ENCODE results near the gene CD300C.

Gene CD300C

DNA sequence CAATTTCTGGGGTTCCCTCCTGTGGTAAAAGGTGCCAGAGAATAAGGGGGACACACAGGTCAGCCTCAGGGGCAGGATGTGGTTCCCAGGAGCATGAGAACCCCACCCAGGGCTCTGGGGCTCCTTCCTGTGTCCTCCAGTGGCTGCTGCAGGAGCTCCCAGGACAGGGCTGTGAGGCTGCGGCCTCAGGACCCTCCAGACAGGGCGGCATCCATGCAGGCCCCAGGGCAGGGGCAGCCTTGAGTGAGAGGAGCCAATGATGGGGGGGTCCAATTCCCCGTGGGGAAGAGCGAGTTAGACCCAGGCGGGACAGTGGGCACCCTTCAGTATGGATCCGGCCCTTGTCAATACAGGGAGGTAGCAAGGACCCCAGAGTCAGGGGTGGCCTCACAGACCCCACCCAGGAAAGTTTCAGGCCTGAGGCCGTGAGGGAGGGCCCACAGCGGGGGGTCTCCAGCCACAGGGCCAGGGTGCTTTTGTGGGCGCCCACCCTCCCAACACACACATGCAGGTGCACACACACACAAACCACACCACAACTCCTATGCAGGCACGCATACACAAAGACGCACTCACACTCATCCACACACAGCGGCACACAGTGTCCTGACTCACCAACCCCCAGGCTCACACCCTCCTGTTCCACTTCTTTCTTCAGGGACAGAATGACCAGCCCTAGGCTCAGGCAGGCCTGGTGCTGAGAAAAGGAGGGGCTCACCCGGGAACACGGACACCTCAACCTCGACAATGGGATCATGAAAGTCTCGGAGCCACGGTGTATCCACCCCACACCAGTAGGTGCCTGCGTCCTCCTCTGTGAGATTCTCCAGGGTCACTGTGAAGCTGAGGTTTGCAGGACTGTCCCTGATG is 1.8 kb downstream of the CD300C start:
- Histone ChIP-seq H3K4me1 (ENCODE audit: control insufficient read depth, insufficient read depth, low read length) (no peaks in the 10 kb centered on the region), H3K27ac (ENCODE audit: low read depth, low read length) (no peak overlapping the region), H3K36me3 (ENCODE audit: control insufficient read depth, insufficient read depth, low read length) (no peaks in the 10 kb centered on the region), H3K9ac (ENCODE audit: low read depth, low read length) (no peak overlapping the region), H3K27me3 (ENCODE audit: control insufficient read depth, insufficient read depth, low read length) (no peaks in the 10 kb centered on the region), H3K4me3 (ENCODE audit: low read depth, low read length) (no peak overlapping the region), H3K9me3 (ENCODE audit: control insufficient read depth, insufficient read depth, low read length) (no peaks in the 10 kb centered on the region)

DNA sequence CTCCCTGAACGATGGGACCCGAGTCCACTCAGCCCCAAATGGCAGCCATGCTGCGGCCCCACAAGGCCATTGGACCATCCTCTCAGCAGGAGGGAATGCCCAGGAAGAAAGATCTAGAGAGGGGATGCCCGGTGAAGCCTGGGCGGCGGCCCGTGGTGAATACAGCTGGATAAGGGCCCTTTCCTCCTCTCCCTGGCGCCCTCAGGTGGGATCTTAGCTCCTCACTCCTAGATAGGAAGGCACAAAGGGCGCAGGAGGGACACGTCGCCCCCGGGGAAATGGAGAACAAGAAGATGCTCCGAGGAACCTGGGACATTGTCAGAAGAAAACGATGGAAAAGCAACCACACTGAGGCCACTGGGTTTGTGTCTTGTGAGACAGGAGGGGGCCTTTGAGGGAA is 2.5 kb downstream of the CD300C start:
- H3K4me3 ChIP-seq (ENCODE audit: low read depth, low read length), result no peak overlapping the region
- no peaks in the 10 kb centered on the region for H3K36me3 ChIP-seq (ENCODE audit: control insufficient read depth, insufficient read depth, low read length)
- H3K4me1 ChIP-seq (ENCODE audit: control insufficient read depth, insufficient read depth, low read length), result no peaks in the 10 kb centered on the region
- H3K9ac ChIP-seq (ENCODE audit: low read depth, low read length), result no peak overlapping the region
- H3K9me3 ChIP-seq (ENCODE audit: control insufficient read depth, insufficient read depth, low read length), result no peaks in the 10 kb centered on the region
- H3K27ac ChIP-seq (ENCODE audit: low read depth, low read length), result no peak overlapping the region
- H3K27me3 ChIP-seq (ENCODE audit: control insufficient read depth, insufficient read depth, low read length), result no peaks in the 10 kb centered on the region

DNA sequence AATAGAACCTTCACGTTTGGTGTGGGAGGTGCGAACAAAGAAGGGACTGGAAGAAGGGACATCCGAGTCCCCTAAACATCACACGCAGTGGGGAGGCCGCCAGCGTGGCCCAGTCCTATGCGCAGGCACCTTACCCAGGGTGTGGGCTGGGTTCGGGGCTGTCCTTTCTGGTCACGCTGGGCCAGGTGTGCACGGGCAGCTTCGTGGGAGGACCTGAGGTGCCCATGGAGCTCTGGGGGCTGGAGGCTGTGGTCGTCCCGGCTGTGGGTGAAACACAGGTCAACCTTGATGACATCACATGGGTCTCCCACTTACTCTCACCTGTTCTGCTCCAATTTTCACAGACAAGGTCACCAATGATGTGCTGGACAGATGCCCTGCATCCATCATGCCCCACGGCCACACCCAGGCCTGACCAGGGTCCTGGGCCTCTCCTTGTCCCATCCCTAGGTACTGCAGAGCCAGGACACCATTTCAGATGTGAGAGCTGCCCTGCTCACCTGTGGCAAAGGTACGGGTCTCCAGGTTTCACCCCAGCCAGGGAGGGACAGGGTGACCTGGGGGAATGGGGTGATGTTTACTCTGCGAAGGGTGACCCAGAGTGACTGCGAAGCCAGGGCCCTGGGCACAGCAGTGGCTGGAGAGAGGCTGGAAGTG is 3.1 kb downstream of the CD300C start:
- H3K27ac ChIP-seq (ENCODE audit: low read depth, low read length), result no peak overlapping the region

DNA sequence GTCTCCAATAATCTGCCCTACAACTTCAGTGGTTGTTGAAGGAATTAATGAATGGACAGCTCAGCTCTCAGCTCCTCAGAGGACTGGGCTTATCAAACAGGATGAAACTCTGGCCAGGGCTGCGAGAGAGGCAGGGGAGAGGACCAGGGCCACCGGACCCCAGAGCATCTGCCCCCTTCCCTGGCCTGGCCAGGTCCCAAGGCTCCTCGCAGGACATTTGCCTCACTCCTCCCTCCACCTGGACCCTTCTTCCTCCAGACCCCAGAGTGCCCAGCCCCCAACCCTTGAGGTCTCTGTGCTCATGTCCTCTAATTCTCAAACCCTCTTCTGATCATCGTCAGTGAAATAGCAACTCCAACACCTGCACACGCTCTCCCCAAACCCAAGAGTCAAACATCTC is 3.7 kb downstream of the CD300C start:
- Histone ChIP-seq H3K9ac (ENCODE audit: low read depth, low read length) (no peak overlapping the region), H3K36me3 (ENCODE audit: control insufficient read depth, insufficient read depth, low read length) (no peaks in the 10 kb centered on the region), H3K4me1 (ENCODE audit: control insufficient read depth, insufficient read depth, low read length) (no peaks in the 10 kb centered on the region), H3K4me3 (ENCODE audit: low read depth, low read length) (no peak overlapping the region), H3K27me3 (ENCODE audit: control insufficient read depth, insufficient read depth, low read length) (no peaks in the 10 kb centered on the region), H3K9me3 (ENCODE audit: control insufficient read depth, insufficient read depth, low read length) (no peaks in the 10 kb centered on the region), H3K27ac (ENCODE audit: low read depth, low read length) (no peak overlapping the region)

More for the DNA sequence above, 3.1 kb downstream of the CD300C start:
- Histone ChIP-seq H3K9ac (ENCODE audit: low read depth, low read length) (no peak overlapping the region), H3K36me3 (ENCODE audit: control insufficient read depth, insufficient read depth, low read length) (no peaks in the 10 kb centered on the region), H3K4me1 (ENCODE audit: control insufficient read depth, insufficient read depth, low read length) (no peaks in the 10 kb centered on the region), H3K9me3 (ENCODE audit: control insufficient read depth, insufficient read depth, low read length) (no peaks in the 10 kb centered on the region), H3K27me3 (ENCODE audit: control insufficient read depth, insufficient read depth, low read length) (no peaks in the 10 kb centered on the region), H3K4me3 (ENCODE audit: low read depth, low read length) (no peak overlapping the region)

GRCh38 chr17:74541176-74542111 is 4.5 kb downstream of the CD300C start:
- H3K9me3 ChIP-seq (ENCODE audit: control insufficient read depth, insufficient read depth, low read length), result no peaks in the 10 kb centered on the region
- H3K36me3 ChIP-seq (ENCODE audit: control insufficient read depth, insufficient read depth, low read length), result no peaks in the 10 kb centered on the region
- no peak overlapping the region for H3K4me3 ChIP-seq (ENCODE audit: low read depth, low read length)
- no peak overlapping the region for H3K27ac ChIP-seq (ENCODE audit: low read depth, low read length)
- no peaks in the 10 kb centered on the region for H3K4me1 ChIP-seq (ENCODE audit: control insufficient read depth, insufficient read depth, low read length)
- H3K9ac ChIP-seq (ENCODE audit: low read depth, low read length), result no peak overlapping the region
- no peaks in the 10 kb centered on the region for H3K27me3 ChIP-seq (ENCODE audit: control insufficient read depth, insufficient read depth, low read length)

DNA sequence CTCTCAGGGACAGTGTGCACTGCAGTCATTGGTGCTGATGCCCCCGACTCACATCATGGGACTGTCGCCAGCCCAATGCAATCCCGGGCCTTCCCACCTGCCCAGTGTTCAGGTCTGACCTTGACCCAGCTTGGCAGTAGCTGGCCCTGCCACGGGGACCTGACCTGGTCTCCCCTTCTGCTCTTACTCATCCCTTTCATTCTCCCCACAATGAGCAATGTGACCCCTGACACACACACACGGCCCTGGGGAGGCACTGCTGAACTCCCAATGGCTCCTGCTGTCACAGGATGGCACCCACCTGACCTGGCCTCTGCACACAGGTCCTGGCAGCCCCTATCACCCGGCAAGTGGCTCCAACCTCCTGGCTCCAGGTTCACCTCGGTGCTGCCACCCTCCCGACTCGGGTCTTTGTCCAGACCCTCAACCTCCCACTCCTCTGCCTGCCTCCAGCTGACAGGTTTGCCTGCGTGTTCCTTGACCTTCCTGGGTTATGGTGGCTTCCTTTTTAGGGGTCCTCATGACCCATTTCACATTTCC is 6.6 kb downstream of the CD300C start:
- no peaks in the 10 kb centered on the region for H3K27me3 ChIP-seq (ENCODE audit: control insufficient read depth, insufficient read depth, low read length)
- no peaks in the 10 kb centered on the region for H3K9me3 ChIP-seq (ENCODE audit: control insufficient read depth, insufficient read depth, low read length)
- H3K27ac ChIP-seq (ENCODE audit: low read depth, low read length), result no peak overlapping the region
- no peak overlapping the region for H3K4me3 ChIP-seq (ENCODE audit: low read depth, low read length)
- no peak overlapping the region for H3K9ac ChIP-seq (ENCODE audit: low read depth, low read length)
- no peaks in the 10 kb centered on the region for H3K4me1 ChIP-seq (ENCODE audit: control insufficient read depth, insufficient read depth, low read length)
- H3K36me3 ChIP-seq (ENCODE audit: control insufficient read depth, insufficient read depth, low read length), result no peaks in the 10 kb centered on the region

- Histone ChIP-seq H3K4me3 (ENCODE audit: low read depth, low read length) (no peak overlapping the region), H3K4me1 (ENCODE audit: control insufficient read depth, insufficient read depth, low read length) (no peaks in the 10 kb centered on the region), H3K27ac (ENCODE audit: low read depth, low read length) (no peak overlapping the region), H3K36me3 (ENCODE audit: control insufficient read depth, insufficient read depth, low read length) (no peaks in the 10 kb centered on the region), H3K9me3 (ENCODE audit: control insufficient read depth, insufficient read depth, low read length) (no peaks in the 10 kb centered on the region), H3K9ac (ENCODE audit: low read depth, low read length) (no peak overlapping the region), H3K27me3 (ENCODE audit: control insufficient read depth, insufficient read depth, low read length) (no peaks in the 10 kb centered on the region)
Observed at GRCh38 chr17:74536890-74537289, 9.0 kb downstream of the CD300C start.

DNA sequence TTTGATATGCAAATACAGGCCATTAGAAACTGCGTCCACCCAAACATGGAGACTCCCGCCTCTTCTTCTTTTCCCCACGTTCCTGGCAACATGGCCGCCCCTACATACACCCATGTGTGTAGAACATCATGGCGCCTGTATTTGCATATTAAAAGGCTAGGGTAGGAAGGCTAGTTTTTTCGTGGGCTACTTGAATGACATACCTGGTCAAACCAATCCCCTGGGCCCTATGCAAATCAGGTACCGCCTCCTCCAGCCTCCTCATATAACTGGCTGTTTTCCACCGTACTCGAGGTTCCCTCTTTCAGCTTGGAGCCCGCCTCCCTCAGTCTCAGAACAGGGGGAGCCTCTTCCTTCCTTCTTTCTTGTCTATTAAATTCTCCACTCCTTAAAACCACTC is 13.8 kb downstream of the CD300C start:
- no peak overlapping the region for H3K27ac ChIP-seq (ENCODE audit: low read depth, low read length)
- H3K9me3 ChIP-seq (ENCODE audit: control insufficient read depth, insufficient read depth, low read length), result no peaks in the 10 kb centered on the region
- no peaks in the 10 kb centered on the region for H3K4me1 ChIP-seq (ENCODE audit: control insufficient read depth, insufficient read depth, low read length)
- no peak overlapping the region for H3K4me3 ChIP-seq (ENCODE audit: low read depth, low read length)
- no peaks in the 10 kb centered on the region; the same call in 1 of the 2 replicates for H3K27me3 ChIP-seq (ENCODE audit: control insufficient read depth, insufficient read depth, low read length)
- H3K9ac ChIP-seq (ENCODE audit: low read depth, low read length), result no peak overlapping the region
- H3K36me3 ChIP-seq (ENCODE audit: control insufficient read depth, insufficient read depth, low read length), result no peaks in the 10 kb centered on the region

GRCh38 chr17:74531231-74531761 is 14.6 kb downstream of the CD300C start, which contains the start of gene CD300LB:
Gene CD300LB (minus strand): TSS chr17:74531475. CDS start chr17:74531350, 125 bp downstream.
- H3K4me1 ChIP-seq (ENCODE audit: control insufficient read depth, insufficient read depth, low read length), result no peaks in the 10 kb centered on the region
- no peak within 1 kb of the TSS for H3K4me3 ChIP-seq (ENCODE audit: low read depth, low read length)
- no peaks in the 10 kb centered on the region; the same call in 1 of the 2 replicates for H3K27me3 ChIP-seq (ENCODE audit: control insufficient read depth, insufficient read depth, low read length)
- H3K9me3 ChIP-seq (ENCODE audit: control insufficient read depth, insufficient read depth, low read length), result no peaks in the 10 kb centered on the region
- no peak within 1 kb of the TSS for H3K27ac ChIP-seq (ENCODE audit: low read depth, low read length)
- no peaks in the 10 kb centered on the region for H3K36me3 ChIP-seq (ENCODE audit: control insufficient read depth, insufficient read depth, low read length)
- no peak within 1 kb of the TSS for H3K9ac ChIP-seq (ENCODE audit: low read depth, low read length)

DNA sequence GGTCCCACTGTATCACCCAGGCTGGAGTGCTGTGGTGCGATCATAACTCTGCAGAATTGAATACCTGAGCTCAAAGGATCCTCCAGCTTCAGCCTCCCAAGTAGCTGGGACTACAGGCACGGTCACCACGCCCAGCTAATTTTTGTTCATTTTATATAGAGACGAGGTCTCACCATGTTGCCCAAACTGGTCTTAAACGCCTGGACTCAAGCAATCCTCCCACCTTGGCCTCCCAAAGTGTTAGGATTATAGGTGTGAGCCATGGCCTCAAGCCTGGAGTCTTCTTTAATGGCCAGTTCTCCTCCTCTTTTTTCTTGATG is 15.1 kb downstream of the CD300C start:
- no peak overlapping the region for H3K9ac ChIP-seq (ENCODE audit: low read depth, low read length)

More for the DNA sequence above, 15.1 kb downstream of the CD300C start:
- Histone ChIP-seq H3K27me3 (ENCODE audit: control insufficient read depth, insufficient read depth, low read length) (no peaks in the 10 kb centered on the region; the same call in 1 of the 2 replicates), H3K4me1 (ENCODE audit: control insufficient read depth, insufficient read depth, low read length) (no peaks in the 10 kb centered on the region), H3K27ac (ENCODE audit: low read depth, low read length) (no peak overlapping the region), H3K9me3 (ENCODE audit: control insufficient read depth, insufficient read depth, low read length) (no peaks in the 10 kb centered on the region), H3K4me3 (ENCODE audit: low read depth, low read length) (no peak overlapping the region), H3K36me3 (ENCODE audit: control insufficient read depth, insufficient read depth, low read length) (no peaks in the 10 kb centered on the region)
